Esophagus muscularis mucosa (tissue), 4 donors: ENCODE measurements around the gene CA12. TPM values are rescaled to one million over a fixed set of nuclear protein-coding genes. Genes with fewer than 3 reads are reported as not detected.

Experiments
- DNase-seq: peaks from one replicate; pipeline ENCODE4 v3.0.0-alpha.2; 2017; ENCODE audit errors: extremely low spot score
- H3K27ac ChIP-seq, 4 donors: fragments of 200-600 bp; sonication (generic); replicated peaks in 1 of 4; 1 replicate in 3 of 4; 2 replicates in 1 of 4; pipeline ENCODE4 v1.5.1; 2016 to 2019; ENCODE audit warnings: mild to moderate bottlenecking in 1 of 4
- H3K27me3 ChIP-seq, 4 donors: fragments of 200-600 bp; sonication (generic); one replicate each; pipeline versions ENCODE4 v1.5.1 to v1.6.0; 2016 to 2019
- H3K36me3 ChIP-seq, 4 donors: fragments of 200-600 bp; sonication (generic); one replicate each; pipeline ENCODE4 v1.5.1; 2016 to 2019
- H3K4me1 ChIP-seq, 4 donors: fragments of 200-600 bp; sonication (generic); one replicate each; pipeline ENCODE4 v1.5.1; 2016 to 2019
- H3K4me3 ChIP-seq, 4 donors: fragments of 200-600 bp; sonication (generic); 1 replicate in 2 of 4; 2 replicates in 2 of 4; pipeline ENCODE4 v1.5.1; 2016 to 2019; ENCODE audit warnings: mild to moderate bottlenecking in 4 of 4, moderate library complexity in 1 of 4
- H3K9me3 ChIP-seq, 4 donors: fragments of 200-600 bp; sonication (generic); 1 replicate in 3 of 4; 2 replicates in 1 of 4; pipeline ENCODE4 v1.5.1; 2016 to 2019
- EP300 ChIP-seq: sonication (generic); formaldehyde crosslinking; IDR thresholded peaks from one replicate; pipeline ENCODE4 v1.6.1; 2017; ENCODE audit warnings: antibody characterized with exemption
- POLR2A ChIP-seq: fragments of 450-650 bp; IDR thresholded peaks from one replicate; pipeline ENCODE4 v1.6.1; 2017; ENCODE audit warnings: antibody characterized with exemption, moderate library complexity, mild to moderate bottlenecking, low read depth
- POLR2AphosphoS5 ChIP-seq, 2 donors: sonication (generic); formaldehyde crosslinking; IDR thresholded peaks; one replicate each; pipeline ENCODE4 v1.6.1; 2017; ENCODE audit warnings: antibody characterized with exemption in 2 of 2
- WGBS: methylation state at CpG from one replicate; pipeline ENCODE4 v1.1.5; 2018; 5-methylcytosine and 5-hydroxymethylcytosine counted together
- intact Hi-C: fragments of 100-400 bp; cut with DNase I; formaldehyde crosslinking; loops from one replicate; pipeline ENCODE4 v1.15.1; 2023
- total RNA-seq, 4 donors: library from RNA; depleted of rRNA; stranded (reverse); fragments of >200 nt; gene quantifications; one replicate each; pipeline versions ENCODE4 v1.1.0 to v1.2.1, GENCODE V29; 2016
- TF ChIP-seq, protein P1 (sequence below), 3 experiments: fragments of 200-600 bp in 2 of 3; fragments of 450-650 bp in 1 of 3; sonication (generic) in 2 of 3; IDR thresholded peaks; one replicate each; pipeline ENCODE4 v1.5.1; 2017 to 2019; ENCODE audit warnings: antibody characterized with exemption in 3 of 3, mild to moderate bottlenecking in 2 of 3, moderate library complexity in 1 of 3

Gene CA12
- total RNA-seq, 4 donors from 2014 or later = 2.3 to 14.5 (median 6.0) TPM

DNA sequence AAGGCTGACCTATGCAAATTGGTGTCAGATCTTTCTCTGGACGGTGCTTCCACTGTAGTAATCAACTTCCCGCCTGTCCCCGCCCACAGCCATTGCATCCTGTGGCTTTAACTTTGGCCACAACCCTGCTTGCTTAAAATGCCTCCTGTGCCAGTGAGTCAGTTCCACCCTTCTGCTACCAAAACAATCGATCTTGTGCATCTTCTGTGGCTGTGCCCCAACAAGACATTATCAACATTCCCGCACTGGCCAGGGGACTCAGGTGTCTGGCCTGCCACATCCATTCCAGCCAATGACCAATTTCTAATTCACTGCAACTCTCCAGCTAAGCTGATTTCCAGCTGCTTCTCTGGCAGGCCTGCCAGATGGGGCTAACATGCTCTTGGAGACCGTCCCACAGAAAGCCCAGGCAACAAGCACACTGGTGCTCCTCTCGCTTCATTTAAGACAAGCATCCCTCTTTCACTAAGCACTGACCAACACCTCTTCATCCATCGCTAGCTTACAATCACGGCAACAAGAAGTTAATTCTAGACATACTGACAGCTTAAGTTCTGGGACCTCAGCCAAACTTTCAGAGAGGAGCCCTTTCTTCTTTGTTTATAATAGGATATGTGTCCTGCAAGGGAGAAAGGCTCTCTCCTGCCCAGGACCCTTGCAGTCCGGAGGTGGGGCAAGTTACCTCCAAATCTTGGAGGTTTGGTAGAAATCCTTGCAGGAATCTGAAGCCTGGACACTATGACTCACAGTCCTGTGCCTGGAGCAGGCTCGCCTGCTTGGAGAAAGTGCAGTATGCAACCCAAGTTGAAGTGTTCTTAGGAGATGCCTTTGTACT, 6.7 kb downstream of the CA12 start:
- peaks cover 17 to 65% (median 50%) of the 10 kb centered on the region in 4 donors for H3K4me1 ChIP-seq
- no peaks in the 10 kb centered on the region for H3K36me3 ChIP-seq
- peaks cover 0 to 8% (median 0%) of the 10 kb centered on the region in 4 donors for H3K27me3 ChIP-seq
- peak overlapping the region; percentile 63 to 71 (median 69) for H3K27ac ChIP-seq
- whole genome bisulfite sequencing = 18% methylated on average over 11 of the region's 11 CpGs
- TF ChIP-seq, protein P1, sequence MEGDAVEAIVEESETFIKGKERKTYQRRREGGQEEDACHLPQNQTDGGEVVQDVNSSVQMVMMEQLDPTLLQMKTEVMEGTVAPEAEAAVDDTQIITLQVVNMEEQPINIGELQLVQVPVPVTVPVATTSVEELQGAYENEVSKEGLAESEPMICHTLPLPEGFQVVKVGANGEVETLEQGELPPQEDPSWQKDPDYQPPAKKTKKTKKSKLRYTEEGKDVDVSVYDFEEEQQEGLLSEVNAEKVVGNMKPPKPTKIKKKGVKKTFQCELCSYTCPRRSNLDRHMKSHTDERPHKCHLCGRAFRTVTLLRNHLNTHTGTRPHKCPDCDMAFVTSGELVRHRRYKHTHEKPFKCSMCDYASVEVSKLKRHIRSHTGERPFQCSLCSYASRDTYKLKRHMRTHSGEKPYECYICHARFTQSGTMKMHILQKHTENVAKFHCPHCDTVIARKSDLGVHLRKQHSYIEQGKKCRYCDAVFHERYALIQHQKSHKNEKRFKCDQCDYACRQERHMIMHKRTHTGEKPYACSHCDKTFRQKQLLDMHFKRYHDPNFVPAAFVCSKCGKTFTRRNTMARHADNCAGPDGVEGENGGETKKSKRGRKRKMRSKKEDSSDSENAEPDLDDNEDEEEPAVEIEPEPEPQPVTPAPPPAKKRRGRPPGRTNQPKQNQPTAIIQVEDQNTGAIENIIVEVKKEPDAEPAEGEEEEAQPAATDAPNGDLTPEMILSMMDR (IDR thresholded peaks at IDR 0.05) = no peak
- TF ChIP-seq POLR2AphosphoS5 (IDR thresholded peaks at IDR 0.05) = peak in 1 of 2 donors; percentile 41
- H3K9me3 ChIP-seq = no peaks in the 10 kb centered on the region
- no peak for DNase-seq
- H3K4me3 ChIP-seq = no peak overlapping the region
- intact Hi-C loops = no loop called here

DNA sequence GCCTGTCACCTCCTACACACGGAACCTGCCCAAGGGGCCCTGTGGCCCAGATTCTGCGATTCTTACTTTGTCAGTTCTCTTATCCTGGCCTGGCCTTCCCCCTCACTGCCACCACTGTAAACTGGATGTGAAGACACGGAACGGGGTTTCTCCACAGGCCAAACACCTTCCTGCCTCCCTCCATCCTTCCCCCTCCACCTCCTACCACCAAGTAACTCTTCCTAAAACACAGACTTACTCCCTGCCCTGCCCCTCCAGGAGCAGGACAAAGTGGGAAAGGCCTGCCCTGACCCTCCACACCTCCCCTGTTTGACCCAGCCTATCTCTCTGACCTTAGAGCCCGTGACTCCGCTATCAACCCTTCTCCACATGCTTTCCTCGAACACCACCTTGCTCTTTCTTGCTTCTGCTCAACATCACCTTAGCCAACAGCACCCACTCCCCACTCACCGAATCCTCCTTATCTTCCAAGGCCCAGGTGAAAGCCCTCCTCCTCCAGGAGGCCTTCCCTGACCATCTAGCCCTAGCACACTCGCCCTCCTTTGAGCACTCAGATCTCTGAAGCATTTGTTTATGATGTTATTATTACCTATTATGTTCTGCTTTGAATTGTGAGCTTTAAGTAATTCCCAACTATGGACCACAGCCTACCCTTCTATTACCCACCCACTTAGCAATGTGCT, 7.6 kb downstream of the CA12 start:
- H3K27ac ChIP-seq = peak overlapping the region; percentile 63 to 71 (median 69)
- no peaks in the 10 kb centered on the region for H3K9me3 ChIP-seq
- no peaks in the 10 kb centered on the region for H3K36me3 ChIP-seq
- no peaks in the 10 kb centered on the region for H3K27me3 ChIP-seq
- intact Hi-C loops = no loop called here
- WGBS = 88% methylated on average over 9 of the region's 9 CpGs
- no peak overlapping the region for H3K4me3 ChIP-seq
- DNase-seq = no peak
- H3K4me1 ChIP-seq = peaks cover 17 to 57% (median 46%) of the 10 kb centered on the region in 4 donors
- TF ChIP-seq, protein P1 (IDR thresholded peaks at IDR 0.05) = no peak
- TF ChIP-seq EP300 = no peak
- no peak for TF ChIP-seq POLR2AphosphoS5 (IDR thresholded peaks at IDR 0.05)
- no peak for TF ChIP-seq POLR2A

DNA sequence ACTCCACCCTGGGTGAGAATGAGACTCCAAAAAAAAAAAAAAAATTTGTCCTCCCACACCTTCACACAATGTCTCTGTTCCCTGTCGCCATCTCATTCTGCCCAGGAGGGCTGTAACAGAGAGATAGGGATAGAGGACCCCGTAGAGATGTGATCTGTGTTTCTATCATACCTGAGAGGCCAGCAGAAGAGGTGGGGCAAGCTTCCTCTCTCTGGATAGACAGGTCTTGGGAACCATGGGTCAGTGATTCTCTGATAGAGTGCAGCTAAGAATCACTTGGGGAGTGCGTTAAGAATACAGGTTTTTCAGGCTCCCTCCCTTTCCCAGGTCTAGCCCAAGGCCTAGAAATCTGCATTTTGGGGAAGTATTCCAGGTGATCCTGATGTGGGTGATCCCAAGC, 8.3 kb downstream of the CA12 start:
- Histone ChIP-seq H3K4me1 (peaks cover 17 to 63% (median 52%) of the 10 kb centered on the region in 4 donors), H3K9me3 (no peaks in the 10 kb centered on the region), H3K4me3 (no peak overlapping the region), H3K27me3 (no peaks in the 10 kb centered on the region), H3K36me3 (no peaks in the 10 kb centered on the region), H3K27ac (peak overlapping the region; percentile 63 to 71 (median 69))
- TF ChIP-seq POLR2AphosphoS5 (IDR thresholded peaks at IDR 0.05) = no peak
- no peak for TF ChIP-seq POLR2A
- intact Hi-C loops = no loop called here
- DNase-seq = no peak
- WGBS = 98% methylated on average over 3 of the region's 3 CpGs

DNA sequence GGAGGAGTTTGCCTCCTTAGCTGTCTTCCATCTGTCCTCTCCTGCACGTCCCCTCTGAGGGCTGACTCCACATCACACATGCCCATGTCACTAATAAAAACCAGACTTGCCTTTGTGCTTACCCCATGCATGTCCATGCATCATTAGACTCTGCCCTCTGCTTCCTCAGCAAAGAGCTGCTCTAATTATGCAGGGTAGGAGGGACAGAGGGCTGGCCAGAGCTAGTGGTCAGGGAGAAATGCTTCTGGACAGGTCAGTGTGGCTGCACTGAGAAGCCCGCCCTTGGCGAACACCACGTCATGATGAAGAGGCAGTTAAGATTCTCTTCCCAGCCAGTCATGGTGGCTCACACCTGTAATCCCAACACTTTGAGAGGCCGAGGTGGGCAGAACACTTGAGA, 8.9 kb downstream of the CA12 start:
- Histone ChIP-seq H3K27ac (peak overlapping the region; percentile 7 to 70 (median 66)), H3K4me3 (no peak overlapping the region), H3K9me3 (no peaks in the 10 kb centered on the region), H3K36me3 (no peaks in the 10 kb centered on the region), H3K4me1 (peaks cover 17 to 69% (median 56%) of the 10 kb centered on the region in 4 donors), H3K27me3 (no peaks in the 10 kb centered on the region)
- no peak for TF ChIP-seq POLR2A
- TF ChIP-seq EP300 = no peak
- TF ChIP-seq, protein P1 (IDR thresholded peaks at IDR 0.05) = no peak
- no peak for TF ChIP-seq POLR2AphosphoS5 (IDR thresholded peaks at IDR 0.05)
- DNase-seq = no peak
- WGBS = 89% methylated on average over 2 of the region's 5 CpGs
- intact Hi-C loops = no loop called here

DNA sequence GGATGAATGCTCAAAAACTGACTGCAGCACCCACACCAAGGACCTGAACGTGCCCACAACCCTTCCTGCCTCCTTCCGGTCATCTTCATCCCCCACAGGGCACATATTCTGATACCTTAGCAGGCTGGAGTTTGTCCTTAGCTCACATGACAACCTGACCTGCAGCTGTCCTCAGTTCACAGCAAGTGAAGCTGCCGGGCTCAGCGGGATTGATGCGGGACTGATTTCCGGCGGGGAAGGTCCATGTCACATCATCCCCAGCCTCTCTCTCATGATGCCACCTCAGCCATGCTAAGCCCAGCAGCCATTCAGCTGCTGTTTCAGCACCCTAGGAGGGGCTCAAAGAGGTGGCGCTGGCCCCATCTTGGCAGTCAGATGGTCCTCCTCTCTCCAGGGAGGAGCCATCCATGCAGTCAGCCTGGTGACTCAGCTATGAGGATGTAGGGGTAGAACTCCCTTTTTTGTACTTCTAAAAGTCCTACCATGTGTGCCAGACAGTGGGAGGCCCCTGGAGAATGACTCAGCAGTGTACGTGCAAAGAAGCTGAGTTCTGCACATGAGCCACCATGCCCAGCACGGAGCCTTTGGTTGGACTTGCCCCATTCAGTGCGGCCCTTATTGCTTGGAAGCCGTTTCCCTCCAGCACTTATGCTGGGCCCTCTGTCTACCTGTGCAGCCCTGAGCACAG, 9.5 kb downstream of the CA12 start:
- TF ChIP-seq POLR2A (no peak), POLR2AphosphoS5 (IDR thresholded peaks at IDR 0.05) (peak; percentile 39 to 50)
- intact Hi-C loops = no loop called here
- Histone ChIP-seq H3K4me1 (peaks cover 17 to 75% (median 61%) of the 10 kb centered on the region in 4 donors), H3K27me3 (no peaks in the 10 kb centered on the region), H3K4me3 (peak overlapping the region in 1 of 4 donors; percentile 36), H3K36me3 (no peaks in the 10 kb centered on the region), H3K27ac (peak overlapping the region; percentile 63 to 78 (median 69)), H3K9me3 (no peaks in the 10 kb centered on the region)
- no peak for DNase-seq
- WGBS = 82% methylated on average over 5 of the region's 12 CpGs
